ENCODE measurements around the gene ANXA2. TPM values are rescaled to one million over a fixed set of nuclear protein-coding genes. Genes with fewer than 3 reads are reported as not detected.

ANXA2 gene
- total and polyA plus RNA-seq, 9 donors = 118 to 910 (median 237) TPM

GRCh38 chr15:60424006-60424405, 26.2 kb upstream of the ANXA2 start:
- H3K4me3 ChIP-seq = no peak overlapping the region
- DNase-seq = no peak
- TF ChIP-seq EP300 (IDR thresholded peaks at IDR 0.05) (no peak), CTCF (IDR thresholded peaks at IDR 0.05) (no peak), POLR2A (IDR thresholded peaks at IDR 0.05) (no peak)
- no peak overlapping the region for H3K27ac ChIP-seq
- H3K36me3 ChIP-seq = no peaks in the 10 kb centered on the region
- H3K4me1 ChIP-seq (ENCODE audit: insufficient read depth) = peaks cover 4% of the 10 kb centered on the region
- intact Hi-C loops (cut with DNase I) = no loop called here
- H3K27me3 ChIP-seq = no peaks in the 10 kb centered on the region
- 89 to 93% (median 91%) methylated on average over 1 of the region's 1 CpG for WGBS, 3 donors
- no peaks in the 10 kb centered on the region for H3K9me3 ChIP-seq

- DNase-seq = no peak
- H3K27me3 ChIP-seq = no peaks in the 10 kb centered on the region
- no peak for TF ChIP-seq POLR2A (IDR thresholded peaks at IDR 0.05)
- TF ChIP-seq CTCF (IDR thresholded peaks at IDR 0.05) = no peak
- no peak for TF ChIP-seq EP300 (IDR thresholded peaks at IDR 0.05)
- H3K4me3 ChIP-seq = no peak overlapping the region
- H3K9me3 ChIP-seq = no peaks in the 10 kb centered on the region
- no peak overlapping the region for H3K27ac ChIP-seq
- H3K36me3 ChIP-seq = no peaks in the 10 kb centered on the region
- 1 to 6% (median 2%) methylated on average over 2 of the region's 2 CpGs for WGBS, 3 donors
- intact Hi-C loops (cut with DNase I) = no loop called here
- peaks cover 4% of the 10 kb centered on the region for H3K4me1 ChIP-seq (ENCODE audit: insufficient read depth)
These were observed 25.8 kb upstream of the ANXA2 start for GRCh38 chr15:60423537-60423936.

GRCh38 chr15:60421544-60421943, 23.8 kb upstream of the ANXA2 start:
- intact Hi-C loops (cut with DNase I) = no loop called here

GRCh38 chr15:60420203-60420716, 22.5 kb upstream of the ANXA2 start:
- Histone ChIP-seq H3K27me3 (no peaks in the 10 kb centered on the region), H3K4me1 (ENCODE audit: insufficient read depth) (no peaks in the 10 kb centered on the region), H3K27ac (no peak overlapping the region), H3K36me3 (no peaks in the 10 kb centered on the region), H3K9me3 (no peaks in the 10 kb centered on the region), H3K4me3 (no peak overlapping the region)
- no peak for DNase-seq
- TF ChIP-seq POLR2A (IDR thresholded peaks at IDR 0.05) (no peak), CTCF (IDR thresholded peaks at IDR 0.05) (no peak), EP300 (IDR thresholded peaks at IDR 0.05) (no peak)
- intact Hi-C loops (cut with DNase I) = no loop called here
- WGBS, 3 donors = 88 to 98% (median 88%) methylated on average over 2 of the region's 2 CpGs

More at GRCh38 chr15:60421544-60421943, 23.8 kb upstream of the ANXA2 start:
- no peaks in the 10 kb centered on the region for H3K9me3 ChIP-seq
- 14 to 41% (median 36%) methylated on average over 1 of the region's 1 CpG for WGBS, 3 donors
- no peak for TF ChIP-seq EP300 (IDR thresholded peaks at IDR 0.05)
- TF ChIP-seq CTCF (IDR thresholded peaks at IDR 0.05) = no peak
- TF ChIP-seq POLR2A (IDR thresholded peaks at IDR 0.05) = no peak
- H3K27ac ChIP-seq = no peak overlapping the region
- H3K4me3 ChIP-seq = no peak overlapping the region
- H3K27me3 ChIP-seq = no peaks in the 10 kb centered on the region
- no peaks in the 10 kb centered on the region for H3K36me3 ChIP-seq
- DNase-seq = no peak
- peaks cover 1% of the 10 kb centered on the region for H3K4me1 ChIP-seq (ENCODE audit: insufficient read depth)

Data from ovary (tissue), 9 donors.